CD8-positive, alpha-beta memory T cell (primary cell): ENCODE measurements around the gene NOP14. TPM values are rescaled to one million over a fixed set of nuclear protein-coding genes. Genes with fewer than 3 reads are reported as not detected.
"Not testable (repeated sequence)": the region's sequence is repeated elsewhere in the genome, so short reads cannot be mapped to it uniquely, and the experiment has no call there.

Experiments
- CTCF ChIA-PET: fragments of 350-600 bp; sonication (Branson Sonifier 250); formaldehyde crosslinking; loops from one replicate; lab custom pipeline; 2021; ENCODE audit warnings: antibody characterized with exemption; lab: Charles Lee
- POLR2A ChIA-PET: fragments of 350-600 bp; sonication (Branson Sonifier 250); formaldehyde crosslinking; loops from one replicate; lab custom pipeline; 2021; ENCODE audit warnings: antibody characterized with exemption; lab: Charles Lee
- DNase-seq, 5 donors: peaks; one replicate each; pipeline versions ENCODE4 v3.0.0 to v3.0.0-alpha.2; 2020 to 2022; ENCODE audit warnings: mixed read lengths in 1 of 5
- H3K27ac ChIP-seq: one replicate; pipeline ENCODE4 v1.7.0; 2013; ENCODE audit warnings: low read depth, mild to moderate bottlenecking, low read length, moderate library complexity
- H3K27me3 ChIP-seq: 2 replicates; pipeline ENCODE4 v1.7.0; 2013; ENCODE audit warnings: low read length, mild to moderate bottlenecking; ENCODE audit not compliant: insufficient read depth, poor library complexity, severe bottlenecking
- H3K36me3 ChIP-seq: 2 replicates; pipeline ENCODE4 v1.7.0; 2013; ENCODE audit warnings: mild to moderate bottlenecking, low read length, moderate library complexity; ENCODE audit not compliant: insufficient read depth
- H3K4me1 ChIP-seq: 2 replicates; pipeline ENCODE4 v1.7.0; 2013; ENCODE audit warnings: mild to moderate bottlenecking, low read length, moderate library complexity; ENCODE audit not compliant: insufficient read depth
- H3K4me3 ChIP-seq: 2 replicates; pipeline ENCODE4 v1.7.0; 2013; ENCODE audit warnings: mild to moderate bottlenecking, low read length
- H3K9me3 ChIP-seq: 2 replicates; pipeline ENCODE4 v1.7.0; 2013; ENCODE audit warnings: mild to moderate bottlenecking, low read length
- H3K27ac Mint-ChIP-seq, 8 donors: one replicate each; pipeline ENCODE4 v1.8.0; 2020 to 2021; ENCODE audit warnings: mixed read lengths in 8 of 8, mild to moderate bottlenecking in 6 of 8, inconsistent platforms in 3 of 8, moderate library complexity in 3 of 8
- H3K27me3 Mint-ChIP-seq, 2 donors: one replicate each; pipeline ENCODE4 v1.8.0; 2020 to 2021; ENCODE audit warnings: mixed read lengths in 2 of 2, mild to moderate bottlenecking in 1 of 2, moderate library complexity in 1 of 2
- H3K36me3 Mint-ChIP-seq, 3 donors: one replicate each; pipeline ENCODE4 v1.8.0; 2020 to 2021; ENCODE audit warnings: mixed read lengths in 3 of 3, inconsistent platforms in 1 of 3, mild to moderate bottlenecking in 1 of 3
- H3K4me1 Mint-ChIP-seq, 3 donors: one replicate each; pipeline ENCODE4 v1.8.0; 2020 to 2021; ENCODE audit warnings: mixed read lengths in 3 of 3, inconsistent platforms in 1 of 3, mild to moderate bottlenecking in 1 of 3
- H3K4me3 Mint-ChIP-seq, 7 donors: one replicate each; pipeline ENCODE4 v1.8.0; 2020 to 2021; ENCODE audit warnings: mixed read lengths in 7 of 7, mild to moderate bottlenecking in 6 of 7, moderate library complexity in 4 of 7, inconsistent platforms in 2 of 7
- H3K9me3 Mint-ChIP-seq, 5 donors: one replicate each; pipeline ENCODE4 v1.8.0; 2020 to 2022; ENCODE audit warnings: mixed read lengths in 5 of 5, mild to moderate bottlenecking in 3 of 5, moderate library complexity in 2 of 5, inconsistent platforms in 1 of 5
- polyA plus RNA-seq: library from polyadenylated mRNA; unstranded; fragments of 300-500 nt; fragmentation: Illumina TruSeq; gene quantifications from one replicate; pipeline ENCODE4 v1.2.3, GENCODE V29; 2021
- total RNA-seq, 2 experiments: library from RNA; stranded (reverse); gene quantifications; one replicate each; pipeline ENCODE4 v1.2.3, GENCODE V29; 2021

NOP14 gene
- total and polyA plus RNA-seq, 3 experiments from 2014 or later = 26.5 to 165 (median 156) TPM

DNA sequence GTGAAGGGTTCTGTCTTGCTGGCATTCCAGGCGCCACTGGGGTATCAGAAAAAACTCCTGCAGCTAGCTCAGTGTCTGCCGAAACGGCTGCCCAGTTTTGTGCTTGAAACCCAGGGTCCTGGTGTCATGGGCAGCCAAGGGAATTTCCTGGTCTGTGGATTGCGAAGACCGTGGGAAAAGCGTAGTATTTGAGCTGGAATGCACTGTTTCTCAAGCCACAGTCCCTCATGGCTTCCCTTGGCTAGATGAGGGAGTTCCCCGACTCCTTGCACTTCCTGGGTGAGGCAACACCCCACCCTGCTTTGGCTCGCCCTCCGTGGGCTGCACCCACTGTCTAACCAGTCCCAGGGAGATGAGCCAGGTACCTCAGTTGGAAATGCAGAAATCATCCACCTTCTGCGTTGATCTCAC lies 40.1 kb downstream of the NOP14 start:
- no peaks in the 10 kb centered on the region for H3K9me3 Mint-ChIP-seq
- peak overlapping the region in 6 of 7 donors; percentile 45 to 74 (median 60) for H3K4me3 Mint-ChIP-seq
- peaks cover 24% of the 10 kb centered on the region for H3K36me3 ChIP-seq

DNA sequence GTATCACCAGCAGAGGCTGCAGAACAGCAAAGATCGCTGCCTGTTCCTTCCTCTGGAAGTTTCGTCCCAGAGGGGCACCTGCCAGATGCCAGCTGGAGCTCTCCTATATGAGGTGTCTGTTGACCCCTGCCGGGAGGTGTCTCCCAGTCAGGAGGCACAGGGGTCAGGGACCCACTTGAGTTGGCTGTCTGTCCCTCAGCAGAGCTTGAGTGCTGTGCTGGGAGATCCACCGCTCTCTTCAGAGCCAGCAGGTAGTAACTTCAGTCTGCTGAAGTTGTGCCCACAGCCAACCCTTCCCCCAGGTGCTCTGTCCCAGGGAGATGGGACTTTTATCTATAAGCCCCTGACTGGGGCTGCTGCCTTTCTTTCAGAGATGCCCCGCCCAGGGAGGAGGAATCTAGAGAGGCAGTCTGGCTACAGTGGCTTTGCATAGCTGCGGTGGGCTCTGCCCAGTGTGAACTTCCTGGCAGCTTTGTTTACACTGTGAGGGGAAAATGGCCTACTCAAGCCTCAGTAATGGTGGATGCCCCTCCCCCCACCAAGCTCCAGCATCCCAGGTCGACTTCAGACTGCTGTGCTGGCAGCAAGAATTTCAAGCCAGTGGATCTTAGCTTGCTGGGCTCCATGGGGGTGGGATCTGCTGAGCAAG lies 40.6 kb downstream of the NOP14 start:
- H3K27me3 Mint-ChIP-seq = not testable (repeated sequence)

More for the DNA sequence above, 40.1 kb downstream of the NOP14 start:
- DNase-seq = peak in 1 of 5 donors; percentile 56
- CTCF ChIA-PET = interaction anchor here (1.0 to 1.5 kb wide), 5 partner anchors 8 to 166 kb away, joined by 3 to 4 read pairs (median 3); no protein-coding TSS in a partner anchor
- no peak overlapping the region for H3K4me3 ChIP-seq
- Mint-ChIP-seq H3K4me1 (peaks cover 47 to 55% (median 54%) of the 10 kb centered on the region in 3 donors), H3K27me3 (no peaks in the 10 kb centered on the region), H3K27ac (peak overlapping the region; percentile 87 to 96 (median 92)), H3K36me3 (peaks cover 24 to 90% (median 28%) of the 10 kb centered on the region in 3 donors)
- H3K27ac ChIP-seq = no peak overlapping the region
- no peaks in the 10 kb centered on the region for H3K9me3 ChIP-seq
- H3K27me3 ChIP-seq = no peaks in the 10 kb centered on the region
- POLR2A ChIA-PET = interaction anchor here (1.1 to 1.4 kb wide), 2 partner anchors 9 to 12 kb away, joined by 3 to 4 read pairs; no protein-coding TSS in a partner anchor
- H3K4me1 ChIP-seq = peaks cover 23% of the 10 kb centered on the region

DNA sequence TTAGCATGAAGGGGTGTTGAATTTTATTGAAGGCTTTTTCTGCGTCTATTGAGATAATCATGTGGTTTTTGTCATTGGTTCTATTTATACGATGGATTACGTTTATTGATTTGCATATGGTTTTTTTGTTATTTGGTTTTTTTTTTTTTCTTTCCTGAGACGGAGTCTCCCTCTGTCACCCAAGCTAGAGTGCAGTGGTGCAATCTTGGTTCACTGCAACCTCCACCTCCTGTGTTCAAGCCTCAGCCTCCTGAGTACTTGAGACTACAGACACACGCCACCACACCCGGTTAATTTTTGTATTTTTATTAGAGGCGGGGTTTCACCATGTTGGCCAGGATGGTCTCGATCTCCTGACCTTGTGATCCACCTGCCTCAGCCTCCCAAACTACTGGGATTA lies 44.5 kb downstream of the NOP14 start:
- H3K4me3 Mint-ChIP-seq, H3K27me3 Mint-ChIP-seq, H3K27ac ChIP-seq, CTCF ChIA-PET, H3K4me3 ChIP-seq, H3K9me3 ChIP-seq, H3K27me3 ChIP-seq, POLR2A ChIA-PET, DNase-seq, H3K9me3 Mint-ChIP-seq: not testable (repeated sequence)
- Histone ChIP-seq H3K36me3 (peaks cover 11% of the 10 kb centered on the region), H3K4me1 (peaks cover 23% of the 10 kb centered on the region)
- peaks cover 33 to 84% (median 37%) of the 10 kb centered on the region in 3 donors for H3K36me3 Mint-ChIP-seq
- H3K4me1 Mint-ChIP-seq = peaks cover 56 to 78% (median 77%) of the 10 kb centered on the region in 3 donors
- peak overlapping the region in 5 of 8 donors; percentile 20 to 74 (median 48) for H3K27ac Mint-ChIP-seq

More for the DNA sequence above, 40.6 kb downstream of the NOP14 start:
- H3K4me3 ChIP-seq, H3K27me3 ChIP-seq, H3K9me3 ChIP-seq, H3K27ac ChIP-seq, H3K9me3 Mint-ChIP-seq: not testable (repeated sequence)
- H3K4me1 ChIP-seq = peaks cover 23% of the 10 kb centered on the region
- peak overlapping the region; percentile 74 to 96 (median 92) for H3K27ac Mint-ChIP-seq
- H3K4me3 Mint-ChIP-seq = peak overlapping the region in 6 of 7 donors; percentile 12 to 76 (median 54)
- ChIA-PET POLR2A (interaction anchor here (1.1 to 1.4 kb wide), 2 partner anchors 9 to 13 kb away, joined by 3 to 4 read pairs; no protein-coding TSS in a partner anchor), CTCF (interaction anchor here (1.0 to 1.2 kb wide), 3 partner anchors 9 to 16 kb away, joined by 3 to 4 read pairs (median 4); no protein-coding TSS in a partner anchor)
- H3K36me3 Mint-ChIP-seq = peaks cover 24 to 90% (median 29%) of the 10 kb centered on the region in 3 donors
- H3K4me1 Mint-ChIP-seq = peaks cover 52 to 61% (median 59%) of the 10 kb centered on the region in 3 donors
- H3K36me3 ChIP-seq = peaks cover 22% of the 10 kb centered on the region
- peak in 2 of 5 donors; percentile 62 to 70 for DNase-seq

DNA sequence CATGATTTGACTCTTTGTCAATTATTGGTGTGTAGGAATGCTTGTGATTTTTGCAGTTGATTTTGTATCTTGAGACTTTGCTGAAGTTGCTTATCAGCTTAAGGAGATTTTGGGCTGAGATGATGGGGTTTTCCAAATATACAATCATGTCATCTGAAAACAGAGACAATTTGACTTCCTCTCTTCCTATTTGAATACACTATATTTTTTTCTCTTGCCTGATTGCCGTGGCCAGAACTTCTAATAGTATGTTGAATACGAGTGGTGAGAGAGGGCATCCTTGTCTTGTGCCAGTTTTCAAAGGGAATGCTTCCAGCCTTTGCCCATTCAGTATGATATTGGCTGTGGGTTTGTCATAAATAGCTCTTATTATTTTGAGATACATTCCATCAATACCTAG lies 44.9 kb downstream of the NOP14 start:
- H3K9me3 ChIP-seq, H3K27ac ChIP-seq, H3K4me3 Mint-ChIP-seq, H3K27me3 Mint-ChIP-seq, H3K4me3 ChIP-seq, POLR2A ChIA-PET, CTCF ChIA-PET, H3K27me3 ChIP-seq, DNase-seq, H3K9me3 Mint-ChIP-seq: not testable (repeated sequence)
- peaks cover 14% of the 10 kb centered on the region for H3K36me3 ChIP-seq
- Mint-ChIP-seq H3K4me1 (peaks cover 51 to 74% (median 73%) of the 10 kb centered on the region in 3 donors), H3K27ac (peak overlapping the region in 5 of 8 donors; percentile 20 to 74 (median 48)), H3K36me3 (peaks cover 33 to 84% (median 33%) of the 10 kb centered on the region in 3 donors)
- H3K4me1 ChIP-seq = peaks cover 19% of the 10 kb centered on the region

DNA sequence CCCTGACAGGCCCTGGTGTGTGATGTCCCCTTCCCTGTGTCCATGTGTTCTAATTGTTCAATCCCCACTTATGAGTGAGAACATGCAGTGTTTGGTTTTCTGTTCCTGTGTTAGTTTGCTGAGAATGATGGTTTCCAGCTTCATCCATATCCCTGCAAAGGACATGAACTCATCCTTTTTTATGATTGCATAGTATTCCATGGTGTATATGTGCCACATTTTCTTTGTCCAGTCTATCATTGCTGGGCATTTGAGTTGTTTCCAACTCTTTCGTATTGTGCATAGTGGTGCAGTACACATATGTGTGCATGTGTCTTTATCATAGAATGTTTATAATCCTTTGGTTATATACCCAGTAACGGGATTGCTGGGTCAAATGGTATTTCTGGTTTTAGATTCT lies 46.5 kb downstream of the NOP14 start:
- DNase-seq, H3K27me3 Mint-ChIP-seq, H3K4me3 ChIP-seq, H3K4me3 Mint-ChIP-seq, H3K9me3 Mint-ChIP-seq, CTCF ChIA-PET, POLR2A ChIA-PET, H3K27me3 ChIP-seq, H3K27ac ChIP-seq, H3K4me1 ChIP-seq, H3K9me3 ChIP-seq: not testable (repeated sequence)
- Mint-ChIP-seq H3K4me1 (peaks cover 35 to 58% (median 57%) of the 10 kb centered on the region in 3 donors), H3K27ac (peak overlapping the region in 1 of 8 donors; percentile 7), H3K36me3 (peaks cover 33 to 87% (median 33%) of the 10 kb centered on the region in 3 donors)
- H3K36me3 ChIP-seq = peaks cover 23% of the 10 kb centered on the region

DNA sequence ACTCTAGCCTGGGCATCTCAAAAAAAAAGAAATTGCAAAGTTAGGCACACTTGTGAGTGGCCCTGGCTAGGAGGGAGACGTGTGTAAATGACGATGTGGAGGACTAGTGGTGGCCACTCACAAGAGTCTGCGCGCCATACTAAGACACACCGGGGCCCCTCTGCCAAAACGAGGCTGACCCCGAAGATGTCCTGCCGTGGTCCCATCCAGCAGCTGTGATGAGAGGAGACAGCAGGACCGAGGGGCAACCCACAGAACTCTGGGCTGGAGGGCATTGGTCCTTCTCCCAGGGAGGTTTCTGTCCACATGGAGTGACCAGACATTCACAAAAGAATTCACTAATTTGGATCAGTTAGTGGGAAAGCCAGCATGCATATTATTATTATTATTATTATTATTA lies 47.4 kb downstream of the NOP14 start:
- CTCF ChIA-PET = no interaction called here
- Mint-ChIP-seq H3K9me3 (no peaks in the 10 kb centered on the region), H3K36me3 (peaks cover 30 to 91% (median 33%) of the 10 kb centered on the region in 3 donors), H3K27ac (no peak overlapping the region), H3K27me3 (no peaks in the 10 kb centered on the region), H3K4me1 (peaks cover 29 to 53% (median 48%) of the 10 kb centered on the region in 3 donors), H3K4me3 (no peak overlapping the region)
- no peak overlapping the region for H3K4me3 ChIP-seq
- POLR2A ChIA-PET = no interaction called here
- H3K36me3 ChIP-seq = peaks cover 29% of the 10 kb centered on the region
- H3K27ac ChIP-seq = no peak overlapping the region
- H3K27me3 ChIP-seq = no peaks in the 10 kb centered on the region
- H3K4me1 ChIP-seq = no peaks in the 10 kb centered on the region
- DNase-seq = peak in 1 of 5 donors; percentile 27
- no peaks in the 10 kb centered on the region for H3K9me3 ChIP-seq

DNA sequence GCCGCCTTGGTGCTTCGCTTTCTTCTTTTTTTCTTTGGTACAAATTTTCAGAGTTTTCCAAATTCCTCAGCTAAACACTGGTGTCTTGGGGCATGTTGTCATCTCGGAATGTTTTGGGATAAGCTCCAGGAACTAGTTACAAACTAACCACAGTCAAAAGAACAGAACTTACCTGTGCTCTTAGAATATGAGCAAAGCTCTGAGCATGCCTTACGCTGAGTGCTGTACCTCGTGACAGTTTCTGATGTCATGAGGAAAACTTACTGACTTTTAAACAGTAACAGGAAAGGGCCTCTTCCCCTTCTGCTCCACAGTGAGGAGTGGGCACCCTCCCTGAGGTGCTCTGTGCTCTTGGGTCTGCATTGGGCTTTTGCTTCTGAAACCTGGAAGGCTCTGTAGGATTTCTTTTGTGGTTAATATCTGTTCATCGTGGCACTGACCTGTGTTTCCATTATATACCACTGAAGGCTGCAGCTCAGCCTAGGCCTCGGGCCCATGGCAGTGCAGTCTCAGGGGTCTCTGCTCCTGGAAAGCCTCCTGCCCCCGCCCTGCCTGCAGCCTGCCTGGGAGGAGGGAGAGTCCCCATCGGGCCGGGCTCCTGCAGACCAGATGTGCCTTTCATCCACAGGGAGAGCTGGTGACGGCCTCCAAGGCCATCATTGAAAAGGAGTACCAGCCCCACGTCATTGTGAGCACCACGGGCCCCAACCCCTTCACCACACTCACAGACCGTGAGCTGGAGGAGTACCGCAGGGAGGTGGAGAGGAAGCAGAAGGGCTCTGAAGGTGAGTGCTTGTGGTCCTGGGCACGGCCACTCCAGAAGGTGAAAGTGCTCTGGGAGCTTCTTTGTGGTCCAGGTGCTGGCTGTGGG lies 48.7 kb downstream of the NOP14 start:
- POLR2A ChIA-PET = interaction anchor here (1.0 kb wide), 1 partner anchor 8 kb away, joined by 3 read pairs; no protein-coding TSS in a partner anchor
- peak in 2 of 5 donors; percentile 37 to 38 for DNase-seq
- H3K36me3 ChIP-seq = peaks cover 42% of the 10 kb centered on the region
- H3K9me3 ChIP-seq = no peaks in the 10 kb centered on the region
- Mint-ChIP-seq H3K36me3 (peaks cover 20 to 91% (median 21%) of the 10 kb centered on the region in 3 donors), H3K27me3 (no peaks in the 10 kb centered on the region), H3K4me1 (peaks cover 19 to 45% (median 35%) of the 10 kb centered on the region in 3 donors), H3K9me3 (no peaks in the 10 kb centered on the region), H3K4me3 (no peak overlapping the region), H3K27ac (peak overlapping the region in 3 of 8 donors; percentile 6 to 54 (median 29))
- CTCF ChIA-PET = interaction anchor here (1.2 to 1.3 kb wide), 2 partner anchors 49 to 151 kb away, joined by 3 to 5 read pairs; partner anchors contain the start of genes GRK4 and NOP14
- no peak overlapping the region for H3K4me3 ChIP-seq
- H3K4me1 ChIP-seq = no peaks in the 10 kb centered on the region
- no peaks in the 10 kb centered on the region for H3K27me3 ChIP-seq
- H3K27ac ChIP-seq = no peak overlapping the region
